Measurements from ENCODE around the gene ASPHD2.

DNA sequence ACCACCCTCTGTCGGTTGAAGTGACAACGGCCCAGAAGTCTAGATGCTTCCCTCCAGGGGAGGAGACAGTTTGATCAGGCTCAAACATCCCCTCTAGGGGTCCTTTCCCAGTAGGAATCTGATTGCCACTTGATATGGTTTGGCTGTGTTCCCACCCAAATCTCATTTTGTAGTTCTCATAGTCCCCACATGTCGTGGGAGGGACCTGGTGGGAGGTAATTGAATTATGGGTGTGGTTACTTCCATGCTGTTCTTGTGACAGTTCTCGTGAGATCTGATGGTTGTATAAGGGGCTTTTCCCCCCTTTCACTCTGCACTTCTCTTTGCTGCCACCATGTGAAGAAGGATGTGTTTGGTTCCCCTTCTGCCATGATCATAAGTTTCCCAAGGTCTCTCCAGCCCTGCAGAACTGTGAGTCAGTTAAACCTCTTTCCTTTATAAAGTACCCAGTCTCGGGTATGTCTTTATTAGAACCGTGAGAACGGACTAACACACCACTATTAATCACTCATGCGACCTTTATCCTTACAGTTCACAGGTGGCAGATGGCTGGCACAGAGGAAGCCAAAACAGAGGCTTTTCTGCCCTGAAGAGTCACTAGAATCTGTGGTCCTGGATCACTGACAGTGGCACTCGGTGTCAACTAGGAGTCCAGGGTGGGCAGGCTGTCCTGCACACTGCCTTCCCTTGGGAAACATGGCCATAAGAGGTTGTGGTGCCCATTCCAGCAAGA, 21.6 kb downstream of the ASPHD2 start:
- TF ChIP-seq, protein P1, sequence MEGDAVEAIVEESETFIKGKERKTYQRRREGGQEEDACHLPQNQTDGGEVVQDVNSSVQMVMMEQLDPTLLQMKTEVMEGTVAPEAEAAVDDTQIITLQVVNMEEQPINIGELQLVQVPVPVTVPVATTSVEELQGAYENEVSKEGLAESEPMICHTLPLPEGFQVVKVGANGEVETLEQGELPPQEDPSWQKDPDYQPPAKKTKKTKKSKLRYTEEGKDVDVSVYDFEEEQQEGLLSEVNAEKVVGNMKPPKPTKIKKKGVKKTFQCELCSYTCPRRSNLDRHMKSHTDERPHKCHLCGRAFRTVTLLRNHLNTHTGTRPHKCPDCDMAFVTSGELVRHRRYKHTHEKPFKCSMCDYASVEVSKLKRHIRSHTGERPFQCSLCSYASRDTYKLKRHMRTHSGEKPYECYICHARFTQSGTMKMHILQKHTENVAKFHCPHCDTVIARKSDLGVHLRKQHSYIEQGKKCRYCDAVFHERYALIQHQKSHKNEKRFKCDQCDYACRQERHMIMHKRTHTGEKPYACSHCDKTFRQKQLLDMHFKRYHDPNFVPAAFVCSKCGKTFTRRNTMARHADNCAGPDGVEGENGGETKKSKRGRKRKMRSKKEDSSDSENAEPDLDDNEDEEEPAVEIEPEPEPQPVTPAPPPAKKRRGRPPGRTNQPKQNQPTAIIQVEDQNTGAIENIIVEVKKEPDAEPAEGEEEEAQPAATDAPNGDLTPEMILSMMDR (IDR thresholded peaks at IDR 0.05), result no peak
- TF ChIP-seq EP300 (IDR thresholded peaks at IDR 0.05; ENCODE audit: low read depth), result no peak
- no peak for TF ChIP-seq POLR2A (IDR thresholded peaks at IDR 0.05)
- TF ChIP-seq POLR2AphosphoS5 (IDR thresholded peaks at IDR 0.05), result no peak

Measured in transverse colon (tissue), 4 donors.